Gastroesophageal sphincter (tissue), 3 donors: ENCODE results near the gene PLA2G4B.

Source experiments
- CTCF ChIP-seq, 4 experiments: fragments of 200-600 bp in 2 of 4; fragments of 450-650 bp in 2 of 4; sonication (generic) in 1 of 4; IDR thresholded peaks; one replicate each; pipeline ENCODE4 v1.5.1; 2017 to 2019; ENCODE audit warnings: antibody characterized with exemption in 4 of 4, mild to moderate bottlenecking in 2 of 4, moderate library complexity in 2 of 4
- POLR2A ChIP-seq, 2 donors: fragments of 450-650 bp; IDR thresholded peaks; one replicate each; pipeline ENCODE4 v1.6.1; 2017; ENCODE audit warnings: antibody characterized with exemption in 2 of 2, mild to moderate bottlenecking in 2 of 2, moderate library complexity in 1 of 2
- POLR2AphosphoS5 ChIP-seq: sonication (generic); formaldehyde crosslinking; IDR thresholded peaks from one replicate; pipeline ENCODE4 v1.6.1; 2017; ENCODE audit warnings: antibody characterized with exemption

- TF ChIP-seq POLR2AphosphoS5 (no peak), CTCF (IDR thresholded peaks at IDR 0.05) (no peak), POLR2A (IDR thresholded peaks at IDR 0.05) (no peak)
Measured at GRCh38 chr15:41881086-41881485, 42.4 kb downstream of the PLA2G4B start.
